ENCODE data around the gene LDLRAD4. TPM values are rescaled to one million over a fixed set of nuclear protein-coding genes. Genes with fewer than 3 reads are reported as not detected.

The LDLRAD4 gene
- total RNA-seq, 1 experiment from 2014 or later = 3.6 TPM

GRCh38 chr18:13542520-13542847 is 323.9 kb downstream of the LDLRAD4 start:
- intact Hi-C loops (cut with micrococcal nuclease; ENCODE audit: unreplicated experiment) = loop anchor here (10.0 kb wide), 1 partner anchor 98 kb away; no protein-coding TSS in a partner anchor
- Histone ChIP-seq H3K27me3 (replicated peaks; ENCODE audit: insufficient read depth, low read depth, low read length, poor library complexity) (no peaks in the 10 kb centered on the region), H3K27ac (ENCODE audit: low read depth, low read length, poor library complexity, severe bottlenecking) (no peak overlapping the region), H3K4me3 (ENCODE audit: low read depth, low read length, poor library complexity, severe bottlenecking) (no peak overlapping the region), H3K36me3 (ENCODE audit: insufficient read depth, low read length, poor library complexity, severe bottlenecking) (no peaks in the 10 kb centered on the region), H3K4me1 (ENCODE audit: insufficient read depth, low read length, poor library complexity, severe bottlenecking) (peaks cover 32% of the 10 kb centered on the region), H3K9me3 (ENCODE audit: low read depth, low read length, poor library complexity, severe bottlenecking) (no peaks in the 10 kb centered on the region)
- POLR2A ChIA-PET (ENCODE audit: low non-redundant PET) = no interaction called here
- BruUV-seq (replicated peaks) = no TSS peak
- CTCF ChIA-PET = no interaction called here
- DNase-seq (ENCODE audit: low spot score) = no peak
- no peak for TF ChIP-seq CTCF (conservative IDR thresholded peaks at IDR 0.05; ENCODE audit: low read depth, low read length)
- TF ChIP-seq EZH2 (IDR thresholded peaks at IDR 0.05; ENCODE audit: borderline replicate concordance, low read depth, low read length, poor library complexity, severe bottlenecking) = no peak

GRCh38 chr18:13543144-13543543 is 324.6 kb downstream of the LDLRAD4 start:
- no peak overlapping the region for H3K4me3 ChIP-seq (ENCODE audit: low read depth, low read length, poor library complexity, severe bottlenecking)
- ChIA-PET CTCF (interaction anchor here (0.6 kb wide), 1 partner anchor 15 kb away, joined by 12 read pairs; no protein-coding TSS in a partner anchor), POLR2A (ENCODE audit: low non-redundant PET) (no interaction called here)
- H3K27me3 ChIP-seq (replicated peaks; ENCODE audit: insufficient read depth, low read depth, low read length, poor library complexity) = no peaks in the 10 kb centered on the region
- BruUV-seq (replicated peaks) = no TSS peak
- H3K36me3 ChIP-seq (ENCODE audit: insufficient read depth, low read length, poor library complexity, severe bottlenecking) = no peaks in the 10 kb centered on the region
- TF ChIP-seq CTCF (conservative IDR thresholded peaks at IDR 0.05; ENCODE audit: low read depth, low read length) (no peak), EZH2 (IDR thresholded peaks at IDR 0.05; ENCODE audit: borderline replicate concordance, low read depth, low read length, poor library complexity, severe bottlenecking) (no peak)
- peaks cover 31% of the 10 kb centered on the region for H3K4me1 ChIP-seq (ENCODE audit: insufficient read depth, low read length, poor library complexity, severe bottlenecking)
- DNase-seq (ENCODE audit: low spot score) = no peak
- no peaks in the 10 kb centered on the region for H3K9me3 ChIP-seq (ENCODE audit: low read depth, low read length, poor library complexity, severe bottlenecking)
- intact Hi-C loops (cut with micrococcal nuclease; ENCODE audit: unreplicated experiment) = loop anchor here (10.0 kb wide), 1 partner anchor 98 kb away; no protein-coding TSS in a partner anchor
- no peak overlapping the region for H3K27ac ChIP-seq (ENCODE audit: low read depth, low read length, poor library complexity, severe bottlenecking)

- TF ChIP-seq EZH2 (IDR thresholded peaks at IDR 0.05; ENCODE audit: borderline replicate concordance, low read depth, low read length, poor library complexity, severe bottlenecking) (no peak), CTCF (conservative IDR thresholded peaks at IDR 0.05; ENCODE audit: low read depth, low read length) (no peak)
- Histone ChIP-seq H3K4me3 (ENCODE audit: low read depth, low read length, poor library complexity, severe bottlenecking) (no peak overlapping the region), H3K27me3 (replicated peaks; ENCODE audit: insufficient read depth, low read depth, low read length, poor library complexity) (no peaks in the 10 kb centered on the region), H3K9me3 (ENCODE audit: low read depth, low read length, poor library complexity, severe bottlenecking) (no peaks in the 10 kb centered on the region), H3K36me3 (ENCODE audit: insufficient read depth, low read length, poor library complexity, severe bottlenecking) (no peaks in the 10 kb centered on the region), H3K27ac (ENCODE audit: low read depth, low read length, poor library complexity, severe bottlenecking) (no peak overlapping the region), H3K4me1 (ENCODE audit: insufficient read depth, low read length, poor library complexity, severe bottlenecking) (peaks cover 31% of the 10 kb centered on the region)
- ChIA-PET POLR2A (ENCODE audit: low non-redundant PET) (no interaction called here), CTCF (interaction anchor here (0.6 kb wide), 1 partner anchor 14 kb away, joined by 12 read pairs; no protein-coding TSS in a partner anchor)
- DNase-seq (ENCODE audit: low spot score) = no peak
- no TSS peak for BruUV-seq (replicated peaks)
- intact Hi-C loops (cut with micrococcal nuclease; ENCODE audit: unreplicated experiment) = loop anchor here (10.0 kb wide), 1 partner anchor 99 kb away; no protein-coding TSS in a partner anchor
Measured at GRCh38 chr18:13543811-13544732, 325.5 kb downstream of the LDLRAD4 start.

All from A673 (cell line).